Activated naive CD4-positive, alpha-beta T cell treated with anti-CD3 and anti-CD28 coated beads, Interleukin-2, amount 50 U/mL, for 16 hours (primary cell): ENCODE results near the gene NKX3-2.

Experiments
- DNase-seq: peaks from one replicate; pipeline ENCODE4 v3.0.0-alpha.2; 2020

The NKX3-2 gene

DNA sequence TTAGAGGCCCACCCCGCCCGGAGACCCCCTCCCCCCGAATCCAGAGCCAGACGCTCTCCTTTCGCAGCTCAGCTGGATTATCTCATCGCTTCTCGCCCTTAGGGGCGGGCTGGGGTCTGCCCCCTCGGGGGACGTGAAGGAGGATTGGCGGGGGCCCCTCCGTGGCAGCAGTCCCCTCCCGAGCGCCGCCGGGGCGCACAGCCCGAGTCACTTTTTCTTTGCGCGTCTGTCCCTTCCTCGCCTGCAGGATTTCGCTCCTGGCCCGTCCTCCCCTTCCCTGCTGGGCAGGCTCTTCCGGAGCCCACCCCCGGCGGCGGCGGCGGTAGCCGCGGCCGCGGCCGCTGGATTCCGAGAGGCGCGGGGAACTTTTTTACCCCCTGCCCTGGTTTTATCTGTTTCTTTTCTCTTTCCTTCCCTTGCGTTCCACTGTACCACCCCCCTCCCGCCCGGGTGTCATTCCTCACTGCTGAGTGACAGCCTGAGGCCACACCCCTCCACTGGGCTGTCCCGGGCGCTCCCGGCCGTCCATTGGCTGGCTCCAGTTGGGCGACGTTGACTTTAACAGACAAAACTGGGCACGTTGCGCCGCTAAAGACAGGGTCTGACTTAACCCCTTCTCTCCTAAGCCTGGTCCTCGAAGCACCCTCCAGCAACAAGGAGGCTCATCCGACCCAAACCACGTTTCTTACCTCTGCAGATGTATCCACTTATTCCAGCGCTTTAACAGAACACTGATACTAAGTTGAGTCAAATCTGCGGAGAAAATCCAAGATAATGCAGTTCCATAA lies 492 bp upstream of the NKX3-2 start:
- peak; percentile 49 for DNase-seq

DNA sequence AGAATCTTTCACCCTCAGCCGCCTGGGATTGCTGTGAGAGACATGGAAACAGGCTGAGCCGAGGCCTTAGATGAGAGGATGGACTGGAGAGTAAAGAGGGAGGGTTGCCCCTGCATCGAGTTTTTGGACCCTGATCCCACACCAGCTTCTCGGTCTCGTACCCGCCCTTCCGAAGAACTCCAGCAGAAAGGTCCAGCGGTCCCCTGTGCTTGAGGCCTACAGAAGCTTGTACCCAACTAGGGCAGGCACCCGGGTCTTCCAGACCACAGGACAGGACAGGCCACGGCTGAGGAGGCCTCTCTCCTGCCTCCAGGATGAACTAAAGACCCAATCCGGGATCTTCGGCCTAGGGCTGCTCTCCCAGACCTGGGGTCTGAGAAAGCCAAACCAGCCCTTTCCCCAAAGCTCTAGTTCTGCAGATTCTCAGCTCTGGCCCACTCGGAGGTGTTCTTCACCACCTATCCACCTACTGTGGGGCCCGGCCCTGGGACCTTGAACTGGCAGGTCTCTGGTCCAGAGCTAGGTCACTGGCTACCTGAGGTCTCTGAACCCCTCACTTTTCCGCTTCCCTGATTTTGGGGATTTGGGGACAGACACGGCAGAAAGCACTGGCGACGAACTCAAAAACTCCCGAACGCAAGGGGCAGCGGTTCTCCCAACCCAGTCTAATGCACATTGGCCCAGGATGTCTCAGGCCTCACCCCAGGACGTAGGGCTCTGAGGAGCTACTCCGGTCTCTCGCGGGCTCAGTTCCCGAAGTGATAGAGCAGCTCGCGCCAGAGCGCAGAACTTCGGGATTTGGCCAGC lies 1.1 kb downstream of the NKX3-2 start:
- DNase-seq: no peak

DNA sequence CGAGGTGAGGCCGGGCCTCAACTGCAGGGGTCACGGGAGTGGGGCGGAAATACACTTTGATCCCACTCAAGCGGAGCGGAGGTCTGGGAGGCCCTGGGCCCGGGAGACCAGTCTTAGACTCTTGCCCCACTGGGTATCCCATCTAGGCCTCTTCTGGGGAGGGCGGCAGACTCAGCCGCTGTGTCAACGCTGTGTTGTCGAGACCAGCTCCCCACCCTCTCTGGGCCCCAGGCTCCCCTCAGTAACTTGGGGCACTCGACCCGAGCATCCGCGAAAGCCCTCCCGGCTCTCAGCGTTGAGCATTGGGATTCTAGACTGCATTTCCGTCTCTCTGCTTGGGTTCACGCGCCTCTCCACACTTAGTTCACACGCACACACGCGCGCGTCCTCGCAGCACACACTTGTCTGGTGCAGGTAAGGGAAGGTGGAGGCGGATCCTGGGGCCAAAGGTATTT lies 1.7 kb downstream of the NKX3-2 start:
- DNase-seq: no peak

DNA sequence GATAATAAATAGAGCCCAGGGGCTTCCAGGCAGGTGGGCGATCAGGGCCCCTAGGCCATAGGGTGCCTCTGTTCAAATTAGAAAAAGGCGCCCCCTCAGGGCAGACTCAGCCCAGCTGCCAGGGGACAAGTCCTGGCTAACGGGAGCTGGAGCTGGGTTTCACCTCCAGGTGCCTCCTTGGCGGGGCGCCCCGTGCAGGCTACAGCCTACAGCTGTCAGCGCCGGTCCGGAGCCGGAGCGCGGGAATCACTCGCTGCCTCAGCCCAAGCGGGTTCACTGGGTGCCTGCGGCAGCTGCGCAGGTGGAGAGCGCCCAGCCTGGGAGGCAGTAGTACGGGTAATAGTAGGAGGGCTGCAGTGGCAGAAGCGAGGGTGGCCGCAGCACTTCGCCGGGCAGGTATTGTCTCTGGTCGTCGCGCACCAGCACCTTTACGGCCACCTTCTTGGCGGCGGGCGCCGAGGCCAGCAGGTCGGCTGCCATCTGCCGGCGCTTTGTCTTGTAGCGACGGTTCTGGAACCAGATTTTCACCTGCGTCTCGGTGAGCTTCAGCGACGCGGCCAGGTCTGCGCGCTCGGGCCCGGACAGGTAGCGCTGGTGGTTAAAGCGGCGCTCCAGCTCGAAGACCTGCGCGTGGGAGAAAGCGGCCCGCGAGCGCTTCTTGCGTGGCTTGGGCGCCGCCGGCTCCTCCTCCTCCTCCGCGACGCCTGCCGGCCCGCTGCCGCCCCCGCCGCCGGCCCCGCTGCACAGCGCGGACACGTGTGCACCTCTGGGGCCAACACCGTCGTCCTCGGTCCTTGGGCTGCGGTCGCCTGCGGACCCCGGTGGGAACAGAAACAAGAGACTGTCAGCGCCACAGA lies 2.4 kb downstream of the NKX3-2 start:
- peak; percentile 43 for DNase-seq

DNA sequence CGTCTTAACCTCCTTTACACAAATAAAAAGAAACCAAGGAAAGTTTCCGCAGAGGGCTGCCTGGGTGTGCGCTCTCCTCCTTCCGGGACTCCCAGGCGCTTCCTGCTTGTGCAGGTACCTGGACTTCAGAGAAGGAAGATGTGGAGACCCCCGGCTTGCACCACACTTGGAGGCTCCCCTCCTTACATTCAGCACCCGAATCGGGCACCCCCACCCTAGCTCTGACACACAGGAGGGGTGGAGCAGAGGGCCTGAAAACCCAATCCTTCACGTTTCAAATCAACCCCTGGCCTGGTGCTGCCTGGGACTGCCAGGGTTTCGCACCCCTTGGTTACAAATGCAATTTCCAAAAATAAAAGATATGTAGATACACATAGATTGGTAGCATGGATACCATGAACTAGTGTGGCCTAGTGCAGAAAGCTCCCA lies 3.1 kb downstream of the NKX3-2 start:
- no peak for DNase-seq

DNA sequence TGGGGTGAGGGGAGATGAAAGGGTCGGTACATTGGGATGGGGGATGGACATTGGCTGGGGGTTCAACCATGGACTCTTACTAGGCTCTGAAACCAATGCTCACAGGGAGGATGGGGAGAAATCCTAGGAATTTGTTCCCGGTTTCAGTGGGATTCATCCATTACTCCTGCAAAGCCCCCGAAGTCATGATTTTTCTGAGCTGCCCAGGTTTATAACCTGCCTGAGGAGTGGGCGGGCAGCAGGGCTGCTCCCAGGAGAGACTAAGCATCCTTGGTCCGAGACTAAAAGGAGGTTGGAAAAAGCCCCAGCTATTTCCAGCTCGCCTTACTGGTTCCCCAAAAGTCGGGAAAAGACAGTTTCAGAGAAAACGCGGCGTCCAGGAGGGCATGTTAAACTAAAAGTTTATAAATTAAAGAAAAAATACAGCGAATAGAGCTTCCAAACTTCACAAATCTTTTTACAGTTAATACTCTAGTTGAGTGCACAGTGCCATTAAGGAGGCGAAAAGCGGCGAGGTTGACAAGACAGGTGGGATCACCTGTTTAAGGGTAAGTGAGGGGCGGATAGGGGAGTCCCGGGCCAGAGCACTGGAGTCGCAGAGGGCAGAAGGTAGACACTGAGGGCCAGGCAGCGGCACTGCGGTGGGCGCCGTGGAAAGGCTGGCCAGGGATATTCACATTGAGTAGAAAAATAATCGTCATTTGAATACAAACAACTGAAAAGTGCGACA lies 3.7 kb downstream of the NKX3-2 start:
- DNase-seq: no peak

DNA sequence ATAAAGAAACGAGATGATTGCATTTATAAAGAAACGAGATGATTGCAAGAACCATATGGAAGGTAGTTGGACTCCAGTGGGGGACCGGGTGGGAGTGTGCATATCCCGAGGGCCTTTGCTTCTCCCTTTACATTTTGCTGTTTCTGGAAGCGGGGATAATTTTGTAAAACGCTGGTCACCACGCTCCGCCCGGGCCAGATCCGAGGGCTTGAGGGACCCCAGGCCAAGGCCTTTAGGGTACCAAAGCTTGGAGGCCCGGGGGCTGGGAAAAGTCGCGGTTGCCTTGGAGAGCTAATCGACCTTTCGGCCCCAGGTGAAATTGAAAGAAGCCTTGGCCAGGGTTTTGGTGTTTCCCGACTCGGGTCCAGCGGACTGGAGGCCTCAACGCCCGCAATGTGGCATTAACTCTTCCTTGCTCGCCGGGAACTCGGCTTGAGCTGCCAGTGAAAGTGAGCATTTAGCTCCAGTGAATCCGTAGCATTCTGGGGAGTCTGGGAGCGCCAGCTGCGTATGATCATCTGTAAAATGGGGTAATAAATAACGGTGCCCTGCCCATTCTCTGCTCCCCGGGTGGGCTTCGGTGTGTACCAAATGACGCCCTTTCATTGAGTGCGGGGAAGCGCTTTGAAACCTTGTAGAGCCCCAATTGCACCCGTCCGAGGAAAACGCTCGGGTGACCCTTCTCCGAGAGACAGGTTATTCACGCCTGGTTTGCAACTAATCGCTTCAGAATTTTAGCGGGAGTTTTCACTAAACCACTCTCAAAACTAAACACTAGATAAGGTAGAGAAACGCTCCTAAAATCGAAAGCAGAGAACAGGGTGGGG lies 4.5 kb downstream of the NKX3-2 start:
- no peak for DNase-seq

DNA sequence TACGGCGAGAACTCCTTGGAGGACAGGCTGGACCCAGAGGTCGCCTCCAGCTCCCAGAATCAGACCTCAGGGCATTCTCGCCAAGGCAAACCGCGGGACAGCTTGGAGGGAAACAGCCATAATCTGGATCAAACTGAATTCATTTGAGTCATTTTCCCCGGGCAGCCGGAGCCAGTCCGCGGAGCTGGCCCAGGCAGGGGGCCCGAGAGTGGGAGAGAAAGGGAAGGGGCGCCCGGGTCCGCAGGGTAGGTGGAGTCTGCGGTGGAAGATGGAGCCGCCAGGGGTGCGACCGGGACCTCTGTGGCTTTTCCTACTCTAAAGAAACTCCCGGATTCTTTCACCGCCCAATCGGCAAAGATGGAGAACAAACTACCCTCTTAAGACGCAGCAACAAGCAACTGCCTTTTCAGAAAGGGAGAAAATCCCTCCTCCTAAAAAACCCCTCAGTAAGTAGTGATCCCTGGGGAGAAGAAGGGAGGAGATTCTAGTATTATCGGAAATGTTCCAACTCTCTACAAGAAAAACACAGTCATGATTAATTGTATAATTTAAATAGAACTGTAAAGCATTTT lies 5.2 kb downstream of the NKX3-2 start:
- no peak for DNase-seq

DNA sequence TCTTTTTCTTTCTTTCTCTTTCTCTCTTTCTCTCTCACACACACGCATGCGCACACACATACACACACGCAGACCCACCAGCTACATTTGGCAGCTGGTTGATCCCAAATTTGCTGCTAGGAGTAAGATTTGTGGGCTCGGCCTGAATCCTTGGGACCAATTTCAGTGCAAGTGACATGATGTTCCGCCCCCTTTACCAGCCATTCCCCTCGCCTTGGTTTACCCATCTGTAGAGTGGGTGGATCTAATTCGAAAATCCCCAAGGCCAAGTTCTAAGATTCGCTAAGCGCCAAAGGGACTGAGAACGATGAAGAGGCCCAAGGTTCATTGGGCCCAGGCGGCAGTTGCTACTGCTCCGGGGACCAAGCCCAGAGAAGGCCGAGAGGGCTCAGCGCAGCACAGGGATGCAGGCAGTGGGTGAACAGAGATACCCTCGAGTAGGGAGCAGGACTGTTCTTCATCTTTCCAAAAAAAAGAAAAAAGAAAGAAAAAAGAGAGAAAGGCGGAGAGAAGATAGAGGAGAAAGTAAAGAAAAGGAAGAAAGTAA lies 5.8 kb downstream of the NKX3-2 start:
- DNase-seq: no peak

DNA sequence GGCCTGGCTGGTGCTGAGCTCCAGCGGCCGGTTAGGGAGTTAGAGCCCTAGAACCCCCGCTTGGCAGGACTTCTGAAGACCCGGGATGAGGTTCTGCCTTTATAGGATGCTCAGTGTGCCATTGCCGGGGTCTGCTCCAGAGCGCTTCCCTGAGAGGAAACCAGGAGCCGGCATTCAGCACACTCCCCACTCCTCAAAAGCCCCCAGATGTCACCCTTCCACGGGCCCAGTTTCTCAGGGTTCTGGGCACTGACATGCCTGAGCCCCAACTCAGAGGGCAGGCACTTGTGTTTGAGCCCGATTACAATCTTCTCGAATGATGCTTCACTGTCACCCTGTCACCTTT lies 6.5 kb downstream of the NKX3-2 start:
- DNase-seq: no peak

DNA sequence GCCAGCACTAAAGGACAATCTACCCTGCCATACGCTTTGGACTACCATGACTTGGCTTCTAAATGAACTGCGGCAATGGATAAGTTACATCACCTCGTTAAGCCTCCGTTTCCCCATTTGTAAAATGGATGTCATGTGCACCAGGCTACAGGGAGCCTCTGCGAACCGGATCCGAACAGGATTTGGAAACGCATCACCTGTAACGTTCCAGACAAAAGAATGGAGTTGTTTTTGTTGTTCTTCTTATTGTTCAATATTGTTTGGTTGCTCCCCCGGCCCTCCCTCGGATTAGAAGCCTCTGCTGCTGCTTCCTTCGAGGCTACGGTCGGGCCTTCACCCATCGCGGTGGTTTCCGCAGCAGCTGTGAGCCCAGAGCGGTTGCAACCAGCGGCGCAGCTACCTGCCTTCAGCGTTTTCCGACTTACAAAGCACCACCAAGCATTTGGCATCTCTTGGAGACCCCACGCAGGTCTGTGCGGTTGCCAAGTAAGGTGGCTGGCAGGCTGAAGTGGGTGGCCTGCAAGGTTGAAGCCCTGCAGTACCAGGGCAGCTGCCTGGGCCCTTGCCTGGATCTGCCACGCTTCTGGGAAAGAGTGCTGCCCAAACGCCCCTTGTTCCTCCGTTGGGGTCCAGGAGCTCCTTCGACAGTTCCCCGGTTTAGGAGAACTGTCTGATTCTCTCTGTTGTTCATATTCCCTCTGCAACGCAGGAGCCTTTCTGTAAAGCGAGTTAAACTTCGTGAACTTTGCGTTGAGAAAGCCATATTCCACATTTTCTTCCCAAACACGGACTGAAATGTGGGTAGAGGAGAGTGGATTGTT lies 7.1 kb downstream of the NKX3-2 start:
- DNase-seq: no peak

DNA sequence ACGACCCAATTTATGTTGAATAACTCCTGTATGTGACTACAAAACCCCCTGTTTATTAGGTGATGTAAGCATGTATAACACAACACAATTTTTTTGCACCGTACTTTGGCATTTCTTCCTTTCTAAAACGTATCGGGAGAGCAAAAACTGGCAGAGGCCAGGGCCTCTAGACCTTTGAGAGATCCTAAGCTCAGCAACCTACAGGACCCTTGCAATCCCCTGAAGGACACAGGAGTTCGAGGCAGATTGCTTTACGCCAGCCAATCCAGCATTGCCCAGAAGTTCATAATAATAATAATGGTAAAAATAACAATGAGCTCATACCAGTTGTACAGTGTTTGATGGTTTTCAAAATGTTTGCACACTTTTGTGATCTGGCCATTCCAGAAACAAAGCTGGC lies 7.7 kb downstream of the NKX3-2 start:
- DNase-seq: no peak

DNA sequence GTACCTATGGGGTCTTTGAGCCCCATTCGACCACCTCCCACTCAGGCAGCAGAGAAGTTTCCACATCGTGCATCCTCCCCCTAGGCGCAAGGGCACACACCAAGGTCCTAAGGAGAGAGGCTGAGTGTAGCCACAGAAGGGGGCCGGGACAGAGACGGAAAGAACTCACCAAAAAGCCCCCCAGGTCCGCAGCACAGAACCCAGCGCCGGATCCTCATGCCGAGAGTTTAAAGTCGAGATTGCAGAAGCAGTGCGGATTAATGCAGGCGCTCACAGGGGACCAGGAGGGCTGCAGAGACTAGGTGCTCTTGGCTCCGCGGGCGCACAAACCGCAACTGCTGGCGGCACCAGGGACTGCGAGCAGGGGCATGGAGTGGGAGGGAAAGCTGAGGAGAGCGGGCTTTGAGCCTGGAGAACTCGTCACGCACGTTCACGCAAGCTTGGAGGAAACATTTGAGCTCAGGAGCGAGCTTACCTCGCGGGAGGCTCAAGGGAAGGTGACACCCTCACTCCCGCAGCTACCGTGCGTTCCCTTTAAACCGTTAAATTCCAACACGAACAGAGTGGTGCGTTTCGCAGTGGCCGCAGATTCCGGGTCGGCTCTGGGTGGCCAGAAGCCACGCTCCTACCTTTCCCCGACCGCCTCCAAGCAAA lies 8.5 kb downstream of the NKX3-2 start:
- DNase-seq: no peak

DNA sequence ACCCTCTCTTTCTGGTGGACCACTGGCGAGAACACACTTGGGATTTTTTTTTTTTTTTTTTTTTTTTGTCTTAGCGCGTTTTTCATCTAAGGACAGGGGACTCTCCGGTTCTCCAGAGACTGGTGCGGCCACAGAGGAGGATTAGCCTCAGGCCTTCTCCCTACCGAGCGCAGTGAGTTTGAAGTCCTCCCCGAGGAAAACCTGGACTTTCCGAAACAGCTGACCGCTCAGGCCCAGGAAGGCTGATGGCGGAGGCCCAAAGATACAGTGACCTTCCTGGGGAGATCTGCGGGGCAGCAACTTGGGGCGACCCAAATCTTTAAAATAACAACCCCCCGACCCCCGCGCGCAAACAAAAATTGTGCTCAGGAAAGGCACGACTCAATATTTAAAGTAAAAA lies 9.2 kb downstream of the NKX3-2 start:
- DNase-seq: no peak

DNA sequence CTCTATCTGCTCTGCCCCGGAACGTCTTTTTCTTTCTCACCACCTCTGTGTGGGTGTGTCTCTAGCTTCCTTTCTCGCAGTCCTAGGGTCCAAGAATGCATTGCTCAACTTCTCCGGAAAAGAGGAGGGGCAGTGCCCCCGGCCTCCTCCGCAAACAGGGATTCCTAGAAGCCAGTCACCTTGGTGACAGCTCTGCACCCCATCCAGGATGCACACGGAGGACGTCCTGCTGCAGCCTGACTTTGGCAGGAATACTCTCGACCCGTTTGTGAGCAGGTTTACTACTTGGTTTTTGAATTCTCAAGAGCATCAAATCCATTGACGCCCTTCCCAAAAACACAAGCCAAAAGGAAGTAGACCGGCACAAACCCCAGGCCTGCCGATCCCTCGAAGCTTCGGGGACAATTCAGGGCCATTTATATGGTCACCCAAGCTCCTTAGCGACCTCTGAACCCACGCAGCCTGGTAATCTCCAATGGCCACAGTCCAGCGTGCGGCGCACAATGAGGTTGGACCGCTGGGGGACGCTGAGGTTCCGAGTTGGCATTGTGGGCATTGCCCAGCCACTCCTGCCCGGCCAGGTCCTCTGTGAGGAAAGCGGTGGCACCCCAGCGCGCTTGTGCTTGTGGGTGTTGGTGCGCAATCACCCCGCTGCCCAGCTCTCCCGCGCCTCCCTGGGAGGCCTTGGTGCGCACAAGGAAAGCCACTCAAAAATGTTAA lies 9.8 kb downstream of the NKX3-2 start:
- no peak for DNase-seq

DNA sequence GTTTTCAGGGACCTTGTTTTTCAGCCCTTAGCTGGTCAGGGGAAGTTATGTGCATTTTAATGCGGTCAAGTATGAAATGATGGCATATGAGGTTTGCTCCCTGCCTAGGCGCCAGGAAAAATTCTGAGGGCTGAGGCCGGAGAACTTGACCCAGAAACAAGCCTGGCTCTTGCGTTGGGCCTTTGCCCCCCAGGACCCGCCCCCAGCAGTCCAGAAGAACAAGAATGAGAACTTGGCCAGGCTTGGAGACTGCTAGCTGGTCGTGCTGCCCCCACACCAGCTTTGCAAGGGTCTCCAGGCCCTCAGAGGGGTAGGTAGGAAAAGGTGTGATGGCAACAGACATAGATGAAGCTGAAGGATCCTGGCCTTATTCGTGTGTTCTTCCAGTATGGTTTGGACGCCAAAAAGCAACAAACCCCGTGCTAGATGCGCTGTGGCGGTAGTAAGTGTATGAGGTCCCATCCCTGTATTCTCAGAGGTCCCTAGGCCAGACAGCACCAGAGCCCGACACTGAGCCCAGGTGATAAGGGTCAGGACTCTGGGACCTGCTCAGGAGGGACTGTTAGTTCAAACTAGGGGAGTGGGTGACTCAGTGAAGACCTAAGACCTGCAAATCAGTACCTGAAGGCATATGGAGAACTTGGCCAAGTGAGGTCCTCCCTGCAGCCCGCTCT lies 10.5 kb downstream of the NKX3-2 start:
- no peak for DNase-seq

DNA sequence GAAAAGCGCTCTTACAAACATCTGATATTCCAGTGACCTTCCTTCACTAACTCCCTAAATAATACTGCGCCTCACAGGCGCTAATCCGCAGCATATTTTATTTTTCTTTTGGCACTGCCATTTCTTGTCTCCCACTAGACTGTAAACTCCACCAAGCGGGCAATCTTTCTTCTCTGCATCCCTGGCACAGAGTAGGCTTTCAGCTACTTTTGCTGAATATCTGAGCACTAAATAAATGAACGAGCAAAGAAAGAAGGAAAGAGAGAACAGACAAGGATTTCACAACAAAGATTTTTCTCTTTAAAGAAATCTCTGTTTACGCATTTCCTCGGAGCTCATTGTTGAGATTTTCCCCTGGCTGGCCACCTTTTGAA lies 12.7 kb downstream of the NKX3-2 start:
- no peak for DNase-seq
